ENCODE measurements around the gene NAGK.

DNA sequence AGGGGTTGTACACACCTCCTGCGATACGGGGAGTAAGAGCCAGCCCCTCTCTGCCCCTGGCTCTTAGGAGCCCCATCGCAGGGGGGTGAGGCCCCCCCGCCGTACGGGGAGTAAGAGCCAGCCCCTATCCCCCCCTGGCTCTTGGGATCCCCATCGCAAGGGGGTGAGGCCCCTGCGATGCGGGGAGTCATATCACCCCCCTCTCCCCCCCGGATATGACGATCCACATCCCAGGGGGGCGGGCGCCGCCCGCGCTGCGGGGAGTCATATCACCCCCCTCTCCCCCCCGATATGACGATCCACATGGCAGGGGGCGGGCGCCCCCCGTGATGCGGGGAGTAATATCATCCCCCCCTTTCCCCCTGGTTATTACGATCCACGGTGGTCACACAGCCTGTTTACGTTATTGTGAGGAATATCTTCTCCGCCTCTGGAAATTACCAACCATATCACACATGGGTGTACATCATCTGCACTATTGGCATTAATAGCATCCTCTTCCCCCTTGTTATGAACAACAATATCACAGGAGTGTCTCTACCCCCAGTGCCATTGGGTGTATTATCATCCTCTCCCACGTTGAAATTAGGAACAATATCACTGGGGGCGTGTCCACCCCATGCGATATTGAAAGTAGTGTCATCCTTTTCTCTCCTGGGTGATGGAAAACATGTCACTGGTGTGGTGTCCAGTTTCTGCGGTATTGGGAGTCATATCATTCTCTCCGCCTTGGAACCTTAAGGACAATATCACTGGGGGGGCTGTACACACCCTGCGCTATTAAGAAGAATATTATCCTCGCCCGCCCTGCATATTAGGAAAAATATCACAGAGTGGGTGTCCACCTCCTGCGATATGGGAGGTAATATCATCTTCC lies 24.7 kb upstream of the NAGK start:
- TF ChIP-seq CTCF (IDR thresholded peaks at IDR 0.05; ENCODE audit: borderline replicate concordance, extremely low read depth, low read length, poor library complexity, severe bottlenecking) (no peak), EZH2 (IDR thresholded peaks at IDR 0.05; ENCODE audit: borderline replicate concordance, low read depth, low read length, severe bottlenecking) (no peak)
